Measurements from ENCODE around the gene CIT.
A peak's percentile ranks its signal among the peaks of the same experiment; 100 is the strongest.
"Not testable (repeated sequence)": the region's sequence is repeated elsewhere in the genome, so short reads cannot be mapped to it uniquely, and the experiment has no call there.

The CIT gene

GRCh38 chr12:119876761-119877638, at the start of gene CIT:
CIT (minus strand) TSS chr12:119877320; CDS start chr12:119876168, 1,152 bp downstream.
- peak; percentile 81 for DNase-seq

GRCh38 chr12:119925269-119925668, 48.1 kb upstream of the CIT start:
- no peak for DNase-seq

GRCh38 chr12:119920064-119920463, 42.9 kb upstream of the CIT start:
- no peak for DNase-seq

- no peak for DNase-seq
Observed at GRCh38 chr12:119915894-119916510, 38.9 kb upstream of the CIT start.

GRCh38 chr12:119914666-119915065, 37.5 kb upstream of the CIT start:
- no peak for DNase-seq

GRCh38 chr12:119913536-119914330, 36.6 kb upstream of the CIT start:
- no peak for DNase-seq

GRCh38 chr12:119911182-119911581, 34.1 kb upstream of the CIT start:
- no peak for DNase-seq

GRCh38 chr12:119910586-119910985, 33.5 kb upstream of the CIT start:
- no peak for DNase-seq

GRCh38 chr12:119902084-119902509, 25.0 kb upstream of the CIT start:
- peak; percentile 63 to 65 for DNase-seq

- no peak for DNase-seq
Observed at GRCh38 chr12:119901670-119902069, 24.6 kb upstream of the CIT start.

GRCh38 chr12:119894916-119895315, 17.8 kb upstream of the CIT start:
- no peak for DNase-seq

- not testable (repeated sequence) for DNase-seq
Observed at GRCh38 chr12:119892611-119893010, 15.5 kb upstream of the CIT start.

- no peak for DNase-seq
Observed at GRCh38 chr12:119885549-119885948, 8.4 kb upstream of the CIT start.

GRCh38 chr12:119883791-119884190, 6.7 kb upstream of the CIT start:
- not testable (repeated sequence) for DNase-seq

GRCh38 chr12:119883237-119883636, 6.1 kb upstream of the CIT start:
- no peak for DNase-seq

GRCh38 chr12:119877639-119877948, 474 bp upstream of the CIT start:
- DNase-seq, result no peak

- no peak for DNase-seq
Observed at GRCh38 chr12:119870457-119870856, 6.7 kb downstream of the CIT start.

GRCh38 chr12:119869720-119870119, 7.4 kb downstream of the CIT start:
- DNase-seq, result no peak

- DNase-seq, result no peak
Observed at GRCh38 chr12:119868992-119869391, 8.1 kb downstream of the CIT start.

- DNase-seq, result no peak
Observed at GRCh38 chr12:119864591-119864990, 12.5 kb downstream of the CIT start.

- no peak for DNase-seq
Observed at GRCh38 chr12:119859241-119859640, 17.9 kb downstream of the CIT start.

GRCh38 chr12:119857041-119857591, 20.0 kb downstream of the CIT start:
- no peak for DNase-seq

GRCh38 chr12:119850330-119850729, 26.8 kb downstream of the CIT start:
- no peak for DNase-seq

Data from activated CD4-positive, alpha-beta T cell treated with anti-CD3 and anti-CD28 coated beads, Interleukin-2, amount 50 U/mL, for 4 hours (primary cell).